Measurements from ENCODE around the gene SH3TC1. TPM values are rescaled to one million over a fixed set of nuclear protein-coding genes. Genes with fewer than 3 reads are reported as not detected.

SH3TC1 gene
- total and polyA plus RNA-seq, 10 of the 15 experiments (the other 5 are each of a cell fraction or from before 2014, with no cell fraction given), result 0.19 to 47.0 (median 18.4) TPM

DNA sequence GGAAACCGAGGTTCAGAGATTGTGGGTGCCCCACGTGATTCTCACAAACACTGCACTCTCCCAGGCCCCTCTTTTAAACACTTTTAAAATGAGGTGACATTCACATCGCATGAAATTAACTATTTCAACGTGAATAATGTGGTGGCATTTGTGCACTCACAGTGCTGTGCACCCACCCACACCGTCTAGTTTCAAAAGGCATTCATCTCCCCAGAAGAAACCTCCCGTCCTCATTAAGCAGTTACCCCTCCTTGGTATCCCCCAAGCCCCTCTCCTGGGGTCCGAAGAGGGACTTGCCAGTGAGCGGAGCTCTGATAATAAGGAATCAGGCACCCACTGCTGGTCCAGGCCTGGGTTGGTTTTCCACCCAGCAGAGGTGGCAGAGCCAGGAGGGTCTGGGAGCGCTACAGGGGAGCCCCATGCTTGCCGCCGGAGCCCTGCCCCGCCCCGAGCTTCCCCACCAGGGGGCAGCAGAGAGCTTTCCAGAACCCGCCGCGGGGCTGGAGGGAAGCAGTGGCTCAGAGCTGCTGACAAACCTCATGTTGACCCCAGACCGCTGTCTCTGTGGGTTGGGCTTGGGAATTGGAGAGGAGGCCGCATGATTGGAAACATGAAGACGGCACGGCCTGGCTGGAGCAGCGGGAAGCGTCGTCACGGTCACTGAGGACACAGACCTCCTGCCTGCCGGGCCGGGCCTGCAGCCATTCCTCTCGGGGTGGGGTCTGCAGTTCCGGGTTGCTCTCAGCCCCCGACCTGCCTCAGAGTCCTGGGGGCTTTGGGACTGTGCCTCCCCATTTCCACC, 43.0 kb downstream of the SH3TC1 start (continued):
- TF ChIP-seq, protein P1, sequence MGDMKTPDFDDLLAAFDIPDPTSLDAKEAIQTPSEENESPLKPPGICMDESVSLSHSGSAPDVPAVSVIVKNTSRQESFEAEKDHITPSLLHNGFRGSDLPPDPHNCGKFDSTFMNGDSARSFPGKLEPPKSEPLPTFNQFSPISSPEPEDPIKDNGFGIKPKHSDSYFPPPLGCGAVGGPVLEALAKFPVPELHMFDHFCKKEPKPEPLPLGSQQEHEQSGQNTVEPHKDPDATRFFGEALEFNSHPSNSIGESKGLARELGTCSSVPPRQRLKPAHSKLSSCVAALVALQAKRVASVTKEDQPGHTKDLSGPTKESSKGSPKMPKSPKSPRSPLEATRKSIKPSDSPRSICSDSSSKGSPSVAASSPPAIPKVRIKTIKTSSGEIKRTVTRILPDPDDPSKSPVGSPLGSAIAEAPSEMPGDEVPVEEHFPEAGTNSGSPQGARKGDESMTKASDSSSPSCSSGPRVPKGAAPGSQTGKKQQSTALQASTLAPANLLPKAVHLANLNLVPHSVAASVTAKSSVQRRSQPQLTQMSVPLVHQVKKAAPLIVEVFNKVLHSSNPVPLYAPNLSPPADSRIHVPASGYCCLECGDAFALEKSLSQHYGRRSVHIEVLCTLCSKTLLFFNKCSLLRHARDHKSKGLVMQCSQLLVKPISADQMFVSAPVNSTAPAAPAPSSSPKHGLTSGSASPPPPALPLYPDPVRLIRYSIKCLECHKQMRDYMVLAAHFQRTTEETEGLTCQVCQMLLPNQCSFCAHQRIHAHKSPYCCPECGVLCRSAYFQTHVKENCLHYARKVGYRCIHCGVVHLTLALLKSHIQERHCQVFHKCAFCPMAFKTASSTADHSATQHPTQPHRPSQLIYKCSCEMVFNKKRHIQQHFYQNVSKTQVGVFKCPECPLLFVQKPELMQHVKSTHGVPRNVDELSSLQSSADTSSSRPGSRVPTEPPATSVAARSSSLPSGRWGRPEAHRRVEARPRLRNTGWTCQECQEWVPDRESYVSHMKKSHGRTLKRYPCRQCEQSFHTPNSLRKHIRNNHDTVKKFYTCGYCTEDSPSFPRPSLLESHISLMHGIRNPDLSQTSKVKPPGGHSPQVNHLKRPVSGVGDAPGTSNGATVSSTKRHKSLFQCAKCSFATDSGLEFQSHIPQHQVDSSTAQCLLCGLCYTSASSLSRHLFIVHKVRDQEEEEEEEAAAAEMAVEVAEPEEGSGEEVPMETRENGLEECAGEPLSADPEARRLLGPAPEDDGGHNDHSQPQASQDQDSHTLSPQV (IDR thresholded peaks at IDR 0.05), result no peak
- TF ChIP-seq HDGF (IDR thresholded peaks at IDR 0.05) (peak; percentile 52; the same call in 1 of the 2 replicates), TCF7 (IDR thresholded peaks at IDR 0.05; ENCODE audit: borderline replicate concordance) (no peak), POLR2A (IDR thresholded peaks at IDR 0.05; ENCODE audit: low read depth, low read length) (0 out of 2 replicates have a peak, but pooled peaks have one; percentile 20), CREB1 (IDR thresholded peaks at IDR 0.05; ENCODE audit: low read depth) (no peak), SMC3 (IDR thresholded peaks at IDR 0.05; ENCODE audit: borderline replicate concordance, low read length) (peak; percentile 68), POLR2AphosphoS5 (IDR thresholded peaks at IDR 0.05; ENCODE audit: low read length) (0 out of 2 replicates have a peak, but pooled peaks have one; percentile 30), PML (IDR thresholded peaks at IDR 0.05; ENCODE audit: low read length) (no peak), HDAC6 (IDR thresholded peaks at IDR 0.05; ENCODE audit: unreplicated experiment) (no peak), YY1 (IDR thresholded peaks at IDR 0.05; ENCODE audit: low read depth, low read length) (peak; percentile 50; the same call in 1 of the 2 replicates), ETV6 (conservative IDR thresholded peaks at IDR 0.05 in 1 of 2, IDR thresholded peaks at IDR 0.05 in 1 of 2; ENCODE audit: borderline replicate concordance in 1 of 2, low read depth in 1 of 2) (no peak)
- TF ChIP-seq, protein P2, sequence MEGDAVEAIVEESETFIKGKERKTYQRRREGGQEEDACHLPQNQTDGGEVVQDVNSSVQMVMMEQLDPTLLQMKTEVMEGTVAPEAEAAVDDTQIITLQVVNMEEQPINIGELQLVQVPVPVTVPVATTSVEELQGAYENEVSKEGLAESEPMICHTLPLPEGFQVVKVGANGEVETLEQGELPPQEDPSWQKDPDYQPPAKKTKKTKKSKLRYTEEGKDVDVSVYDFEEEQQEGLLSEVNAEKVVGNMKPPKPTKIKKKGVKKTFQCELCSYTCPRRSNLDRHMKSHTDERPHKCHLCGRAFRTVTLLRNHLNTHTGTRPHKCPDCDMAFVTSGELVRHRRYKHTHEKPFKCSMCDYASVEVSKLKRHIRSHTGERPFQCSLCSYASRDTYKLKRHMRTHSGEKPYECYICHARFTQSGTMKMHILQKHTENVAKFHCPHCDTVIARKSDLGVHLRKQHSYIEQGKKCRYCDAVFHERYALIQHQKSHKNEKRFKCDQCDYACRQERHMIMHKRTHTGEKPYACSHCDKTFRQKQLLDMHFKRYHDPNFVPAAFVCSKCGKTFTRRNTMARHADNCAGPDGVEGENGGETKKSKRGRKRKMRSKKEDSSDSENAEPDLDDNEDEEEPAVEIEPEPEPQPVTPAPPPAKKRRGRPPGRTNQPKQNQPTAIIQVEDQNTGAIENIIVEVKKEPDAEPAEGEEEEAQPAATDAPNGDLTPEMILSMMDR (IDR thresholded peaks at IDR 0.05 in 2 of 3, conservative IDR thresholded peaks at IDR 0.05 in 1 of 3; ENCODE audit: control insufficient read depth in 2 of 3, extremely low read depth in 1 of 3, insufficient read depth in 1 of 3, low read depth in 3 of 3, low read length in 3 of 3), result peak; percentile 91 to 96 (median 92)

Measured in GM12878 (cell line).